ENCODE data around the gene GPR17.

The GPR17 gene

DNA sequence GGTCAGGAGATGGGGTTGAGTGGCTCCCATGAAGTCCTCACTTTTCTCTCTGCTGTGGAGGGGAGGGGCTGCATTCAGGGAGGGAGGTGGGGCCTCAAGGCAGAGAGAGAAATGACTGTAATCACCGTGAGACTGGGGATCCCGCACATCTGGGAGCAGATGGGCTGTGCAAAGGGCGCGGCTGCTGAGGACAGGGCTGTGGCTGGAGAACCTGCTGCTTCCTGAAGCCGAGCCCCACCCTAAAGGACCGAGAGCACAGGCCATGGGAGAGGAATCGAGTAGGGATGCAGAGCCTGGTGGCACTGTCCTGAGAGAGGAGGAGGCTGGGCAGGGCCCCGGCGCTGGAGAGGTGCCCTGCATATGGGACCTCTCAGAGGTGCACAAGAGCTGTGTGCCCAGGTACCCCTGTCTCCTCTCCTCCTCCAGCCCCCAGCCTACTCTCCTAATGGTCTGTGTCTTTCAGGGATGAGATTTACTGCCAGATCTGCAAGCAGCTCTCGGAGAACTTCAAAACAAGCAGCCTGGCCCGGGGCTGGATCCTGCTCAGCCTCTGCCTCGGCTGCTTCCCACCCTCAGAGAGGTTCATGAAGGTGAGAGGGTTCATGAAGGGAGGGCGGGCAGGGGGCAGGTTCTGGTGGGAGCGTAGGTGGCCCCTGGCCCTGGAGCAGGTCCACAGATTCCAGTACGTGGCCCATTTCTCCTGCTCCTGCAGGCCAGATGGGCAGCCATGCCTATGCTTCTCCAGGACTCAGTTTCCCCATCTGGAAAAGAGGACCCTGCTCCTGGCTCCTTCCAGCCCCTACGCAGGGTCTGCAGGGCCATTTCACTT, 25.9 kb upstream of the GPR17 start:
- peaks cover 2% of the 10 kb centered on the region for H3K27me3 ChIP-seq (ENCODE audit: control insufficient read depth, insufficient read depth, low read length)
- H3K9ac ChIP-seq (ENCODE audit: low read length): no peak overlapping the region
- H3K27ac ChIP-seq (ENCODE audit: low read depth, low read length): no peak overlapping the region
- H3K4me1 ChIP-seq (ENCODE audit: control insufficient read depth, insufficient read depth, low read length): no peaks in the 10 kb centered on the region
- H3K36me3 ChIP-seq (ENCODE audit: control insufficient read depth, insufficient read depth, low read length): no peaks in the 10 kb centered on the region
- no peak overlapping the region for H3K4me3 ChIP-seq (ENCODE audit: low read length)

DNA sequence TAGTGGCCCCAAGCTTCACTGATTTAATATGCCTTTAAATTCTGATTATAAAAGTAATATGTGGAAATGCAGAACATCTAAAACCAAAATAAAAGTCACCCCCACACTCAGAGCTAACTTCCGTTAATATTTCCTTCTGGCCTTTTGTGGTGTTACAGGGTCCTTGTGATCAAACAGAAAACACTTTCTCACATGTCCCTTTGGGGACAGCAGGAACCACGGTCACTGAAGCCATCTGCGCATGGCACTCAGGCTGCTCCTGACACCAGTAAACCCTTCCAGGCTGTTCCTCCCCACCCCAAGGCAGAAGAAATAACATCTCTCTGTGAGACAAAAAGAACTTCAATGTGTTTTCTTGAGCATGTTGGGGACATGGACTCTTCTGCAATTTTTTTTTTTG, 25.1 kb upstream of the GPR17 start:
- no peak overlapping the region for H3K27ac ChIP-seq (ENCODE audit: low read depth, low read length)
- no peak overlapping the region for H3K4me3 ChIP-seq (ENCODE audit: low read length)
- H3K27me3 ChIP-seq (ENCODE audit: control insufficient read depth, insufficient read depth, low read length): peaks cover 2% of the 10 kb centered on the region
- no peaks in the 10 kb centered on the region for H3K4me1 ChIP-seq (ENCODE audit: control insufficient read depth, insufficient read depth, low read length)
- no peak overlapping the region for H3K9ac ChIP-seq (ENCODE audit: low read length)
- H3K36me3 ChIP-seq (ENCODE audit: control insufficient read depth, insufficient read depth, low read length): no peaks in the 10 kb centered on the region

DNA sequence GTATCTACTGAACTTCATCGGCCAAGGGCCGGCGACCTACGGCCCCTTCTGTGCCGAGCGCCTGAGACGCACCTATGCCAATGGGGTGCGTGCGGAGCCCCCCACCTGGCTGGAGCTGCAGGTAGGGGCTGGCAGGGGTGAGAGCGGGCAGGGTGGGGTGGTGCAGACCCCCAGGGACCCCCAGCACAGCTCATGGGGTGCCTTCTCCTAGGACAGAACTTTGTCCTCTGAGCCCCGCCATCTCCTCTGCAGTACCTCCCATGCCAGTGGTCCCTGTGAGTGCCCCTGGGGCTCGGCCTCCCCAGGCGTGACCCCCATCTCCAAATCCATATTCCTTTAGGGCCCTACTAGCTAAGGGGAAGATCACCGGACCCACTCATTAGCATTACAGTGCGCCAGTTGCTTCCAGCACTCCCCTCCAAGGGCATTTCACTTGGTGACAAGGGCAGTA, 23.9 kb upstream of the GPR17 start:
- H3K36me3 ChIP-seq (ENCODE audit: control insufficient read depth, insufficient read depth, low read length): no peaks in the 10 kb centered on the region
- H3K4me3 ChIP-seq (ENCODE audit: low read length): no peak overlapping the region
- peaks cover 2% of the 10 kb centered on the region for H3K27me3 ChIP-seq (ENCODE audit: control insufficient read depth, insufficient read depth, low read length)
- no peak overlapping the region for H3K9ac ChIP-seq (ENCODE audit: low read length)
- no peaks in the 10 kb centered on the region for H3K4me1 ChIP-seq (ENCODE audit: control insufficient read depth, insufficient read depth, low read length)
- H3K27ac ChIP-seq (ENCODE audit: low read depth, low read length): no peak overlapping the region

DNA sequence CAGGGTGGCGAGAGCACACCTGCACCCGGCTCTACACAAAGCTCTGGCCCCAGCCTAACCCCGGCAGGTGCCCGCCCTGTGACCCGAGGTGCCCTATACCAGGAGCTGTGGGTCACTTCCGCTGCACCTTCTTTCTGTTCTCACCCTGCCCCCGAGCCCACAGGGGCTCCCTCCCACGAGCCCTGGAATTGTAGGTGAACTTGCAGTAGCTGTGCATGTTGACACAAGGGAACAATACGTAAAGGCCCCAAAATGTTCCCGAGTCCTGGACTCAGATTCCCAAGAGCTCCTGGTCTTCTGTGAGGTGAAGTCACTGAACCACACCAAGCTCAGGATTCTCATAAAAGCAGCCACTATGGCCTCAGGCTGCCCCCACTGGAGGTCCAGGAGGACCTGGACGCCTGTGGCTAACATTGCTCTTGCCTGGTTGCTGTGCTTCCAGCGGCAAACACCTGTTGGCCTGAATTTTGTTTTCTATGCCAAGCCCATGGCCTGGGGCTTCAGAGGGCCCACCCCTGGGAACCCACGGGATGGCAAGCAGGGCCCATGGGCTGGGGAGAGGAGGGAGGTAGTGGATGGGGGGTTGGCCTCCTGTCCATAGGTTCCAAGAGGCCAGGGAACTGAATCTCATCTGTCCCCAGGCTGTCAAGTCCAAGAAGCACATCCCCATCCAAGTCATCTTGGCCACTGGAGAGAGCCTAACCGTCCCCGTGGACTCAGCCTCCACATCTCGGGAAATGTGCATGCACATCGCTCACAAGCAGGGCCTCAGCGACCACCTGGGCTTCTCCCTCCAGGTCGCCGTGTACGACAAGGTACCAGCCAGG, 23.2 kb upstream of the GPR17 start:
- H3K27me3 ChIP-seq (ENCODE audit: control insufficient read depth, insufficient read depth, low read length): peaks cover 2% of the 10 kb centered on the region
- H3K4me3 ChIP-seq (ENCODE audit: low read length): no peak overlapping the region
- no peak overlapping the region for H3K27ac ChIP-seq (ENCODE audit: low read depth, low read length)
- no peaks in the 10 kb centered on the region for H3K36me3 ChIP-seq (ENCODE audit: control insufficient read depth, insufficient read depth, low read length)
- no peaks in the 10 kb centered on the region for H3K4me1 ChIP-seq (ENCODE audit: control insufficient read depth, insufficient read depth, low read length)
- no peak overlapping the region for H3K9ac ChIP-seq (ENCODE audit: low read length)

DNA sequence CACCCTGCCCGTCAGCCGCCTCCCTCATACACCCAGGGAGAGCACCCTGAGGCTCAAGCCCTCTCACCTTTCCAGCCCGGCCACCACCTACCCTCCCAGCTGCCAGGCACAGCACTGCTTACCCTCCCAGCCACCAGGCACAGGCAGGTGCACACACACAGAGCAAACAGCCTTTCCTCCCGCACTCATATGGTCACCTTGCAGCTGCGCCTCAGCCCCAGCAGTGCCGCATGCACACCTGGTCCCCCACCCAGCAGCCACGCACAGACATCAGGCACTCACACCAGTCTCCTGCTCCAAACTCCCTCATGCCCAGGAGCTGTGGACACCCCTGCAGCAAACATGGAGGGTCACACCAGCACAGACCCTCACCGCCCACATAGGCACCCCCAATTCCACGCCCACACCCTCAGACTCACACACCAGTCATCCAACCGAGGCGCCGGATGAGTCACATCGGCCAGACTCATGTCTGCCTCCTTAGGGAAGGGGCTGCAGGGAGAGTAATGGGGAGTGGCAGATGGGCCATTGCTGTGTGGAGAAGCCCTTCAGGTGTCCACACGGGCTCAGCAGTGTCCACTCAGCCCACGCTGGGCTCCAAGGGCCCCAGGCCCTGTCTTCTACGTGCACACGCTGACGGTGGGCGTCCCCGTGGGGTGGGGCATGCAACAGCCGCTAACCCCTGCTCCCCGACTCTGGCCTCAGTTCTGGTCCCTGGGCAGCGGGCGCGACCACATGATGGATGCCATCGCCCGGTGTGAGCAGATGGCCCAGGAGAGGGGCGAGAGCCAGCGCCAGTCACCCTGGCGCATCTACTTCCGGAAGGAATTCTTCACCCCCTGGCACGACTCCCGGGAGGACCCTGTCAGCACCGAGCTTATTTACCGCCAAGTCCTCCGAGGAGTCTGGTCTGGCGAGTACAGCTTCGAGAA, 22.3 kb upstream of the GPR17 start:
- Histone ChIP-seq H3K4me1 (ENCODE audit: control insufficient read depth, insufficient read depth, low read length) (no peaks in the 10 kb centered on the region), H3K36me3 (ENCODE audit: control insufficient read depth, insufficient read depth, low read length) (no peaks in the 10 kb centered on the region), H3K4me3 (ENCODE audit: low read length) (no peak overlapping the region), H3K9ac (ENCODE audit: low read length) (no peak overlapping the region), H3K27ac (ENCODE audit: low read depth, low read length) (no peak overlapping the region), H3K27me3 (ENCODE audit: control insufficient read depth, insufficient read depth, low read length) (peaks cover 2% of the 10 kb centered on the region)

DNA sequence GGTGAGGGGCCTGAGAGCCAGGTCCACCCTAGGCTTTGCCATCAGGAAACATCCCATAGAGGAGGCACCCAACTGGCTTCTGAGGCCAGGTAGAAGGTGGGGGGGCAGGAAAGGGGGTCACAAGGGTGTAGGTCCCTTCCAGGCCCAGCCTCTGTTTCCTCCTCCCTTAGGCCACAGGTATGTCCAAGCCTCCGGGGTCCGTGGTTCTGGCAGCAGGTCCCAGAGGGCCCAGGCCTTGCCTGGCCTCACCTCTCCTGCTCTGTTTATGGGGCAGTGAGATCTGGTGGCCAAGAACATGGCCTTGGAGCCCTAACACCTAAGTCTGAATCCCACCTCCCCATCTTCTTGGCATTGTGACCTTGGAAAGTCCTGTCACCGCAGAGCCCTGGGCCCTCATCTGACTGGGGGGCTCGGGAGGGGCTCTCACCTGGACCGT, 21.6 kb upstream of the GPR17 start:
- no peak overlapping the region for H3K9ac ChIP-seq (ENCODE audit: low read length)

DNA sequence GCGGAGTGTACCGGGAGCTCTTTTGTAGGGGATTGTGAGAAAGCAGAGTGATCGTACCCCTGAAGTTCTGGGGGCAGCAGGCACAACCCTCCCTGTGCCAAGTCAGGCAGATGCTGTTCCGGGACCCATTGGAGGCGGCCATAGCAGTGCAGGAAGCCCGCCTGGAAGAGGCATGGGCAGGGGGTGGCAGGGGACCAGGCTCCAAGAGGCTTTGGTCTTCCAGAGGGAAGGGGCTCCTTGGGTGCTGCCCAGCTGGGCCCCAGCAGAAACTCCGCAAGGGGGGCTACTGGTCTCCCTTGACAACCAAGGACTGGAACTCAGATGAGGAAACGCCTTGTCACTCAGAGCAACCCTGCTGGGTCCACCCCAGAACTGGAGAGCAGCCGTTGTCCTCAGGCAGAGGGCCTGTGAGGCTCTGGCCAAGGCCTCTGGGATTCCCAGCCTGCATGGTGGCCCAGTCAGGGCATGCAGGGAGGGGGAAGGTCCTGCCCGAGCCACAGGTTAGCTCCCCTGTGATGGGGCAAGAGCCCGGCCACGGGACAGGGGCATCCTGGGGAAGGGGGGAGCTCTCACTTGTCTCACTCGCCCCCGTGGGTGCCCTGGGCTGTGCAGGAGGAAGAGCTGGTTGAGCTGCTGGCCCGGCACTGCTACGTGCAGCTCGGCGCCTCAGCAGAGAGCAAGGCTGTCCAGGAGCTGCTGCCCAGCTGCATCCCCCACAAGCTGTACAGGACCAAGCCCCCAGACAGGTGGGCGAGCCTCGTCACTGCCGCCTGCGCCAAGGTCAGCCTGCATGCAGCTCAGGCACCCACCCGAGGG, 21.0 kb upstream of the GPR17 start:
- H3K9ac ChIP-seq (ENCODE audit: low read length): no peak overlapping the region
- no peak overlapping the region for H3K4me3 ChIP-seq (ENCODE audit: low read length)
- H3K36me3 ChIP-seq (ENCODE audit: control insufficient read depth, insufficient read depth, low read length): no peaks in the 10 kb centered on the region
- no peaks in the 10 kb centered on the region for H3K4me1 ChIP-seq (ENCODE audit: control insufficient read depth, insufficient read depth, low read length)
- peaks cover 2% of the 10 kb centered on the region for H3K27me3 ChIP-seq (ENCODE audit: control insufficient read depth, insufficient read depth, low read length)
- no peak overlapping the region for H3K27ac ChIP-seq (ENCODE audit: low read depth, low read length)

More for the DNA sequence above, 21.6 kb upstream of the GPR17 start:
- peaks cover 2% of the 10 kb centered on the region for H3K27me3 ChIP-seq (ENCODE audit: control insufficient read depth, insufficient read depth, low read length)
- H3K36me3 ChIP-seq (ENCODE audit: control insufficient read depth, insufficient read depth, low read length): no peaks in the 10 kb centered on the region
- no peak overlapping the region for H3K4me3 ChIP-seq (ENCODE audit: low read length)
- no peak overlapping the region for H3K27ac ChIP-seq (ENCODE audit: low read depth, low read length)
- no peaks in the 10 kb centered on the region for H3K4me1 ChIP-seq (ENCODE audit: control insufficient read depth, insufficient read depth, low read length)

DNA sequence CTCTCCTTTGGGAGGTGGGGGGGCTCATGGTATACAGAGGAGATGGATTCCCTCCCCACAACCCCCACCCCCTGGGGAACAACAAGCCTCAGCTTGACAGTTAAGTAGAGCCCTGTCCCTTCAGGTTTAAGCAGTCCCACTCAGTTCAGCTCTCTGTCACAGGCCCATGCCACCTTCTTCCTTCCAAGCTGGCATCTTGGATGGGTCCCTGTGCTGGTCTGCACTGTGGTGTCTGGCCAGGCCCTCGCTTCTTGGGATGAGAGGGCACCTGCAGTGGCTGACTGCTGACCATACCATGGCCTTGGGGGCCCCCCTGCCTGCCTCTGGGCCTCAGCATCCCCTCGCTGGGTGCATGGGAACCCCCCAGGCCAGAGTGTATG, 20.4 kb upstream of the GPR17 start:
- Histone ChIP-seq H3K27ac (ENCODE audit: low read depth, low read length) (no peak overlapping the region), H3K4me3 (ENCODE audit: low read length) (no peak overlapping the region), H3K9ac (ENCODE audit: low read length) (no peak overlapping the region), H3K27me3 (ENCODE audit: control insufficient read depth, insufficient read depth, low read length) (peaks cover 2% of the 10 kb centered on the region), H3K36me3 (ENCODE audit: control insufficient read depth, insufficient read depth, low read length) (no peaks in the 10 kb centered on the region), H3K4me1 (ENCODE audit: control insufficient read depth, insufficient read depth, low read length) (no peaks in the 10 kb centered on the region)

DNA sequence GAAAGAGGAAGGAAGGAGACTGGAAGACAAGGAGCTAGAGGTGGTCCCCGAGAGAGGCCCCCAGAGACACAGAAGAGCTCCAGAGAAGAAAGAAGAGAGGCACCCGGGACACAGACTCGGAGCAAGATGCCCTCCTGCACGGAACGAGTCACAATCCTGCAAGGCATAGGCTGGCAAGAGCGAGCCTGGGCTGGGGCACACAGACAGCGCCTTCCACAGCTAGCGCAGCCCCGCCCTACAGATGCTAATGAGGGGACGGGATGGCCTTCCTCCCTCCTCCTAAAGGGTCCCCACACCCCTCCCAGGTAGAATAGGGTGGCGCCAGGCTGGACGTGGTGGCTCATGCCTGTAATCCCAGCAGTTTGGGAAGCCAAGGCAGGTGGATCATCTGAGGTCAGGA, 19.8 kb upstream of the GPR17 start:
- H3K4me1 ChIP-seq (ENCODE audit: control insufficient read depth, insufficient read depth, low read length): peaks cover under 1% of the 10 kb centered on the region
- peaks cover 2% of the 10 kb centered on the region for H3K27me3 ChIP-seq (ENCODE audit: control insufficient read depth, insufficient read depth, low read length)
- H3K27ac ChIP-seq (ENCODE audit: low read depth, low read length): no peak overlapping the region
- H3K36me3 ChIP-seq (ENCODE audit: control insufficient read depth, insufficient read depth, low read length): no peaks in the 10 kb centered on the region
- no peak overlapping the region for H3K4me3 ChIP-seq (ENCODE audit: low read length)
- H3K9ac ChIP-seq (ENCODE audit: low read length): no peak overlapping the region

DNA sequence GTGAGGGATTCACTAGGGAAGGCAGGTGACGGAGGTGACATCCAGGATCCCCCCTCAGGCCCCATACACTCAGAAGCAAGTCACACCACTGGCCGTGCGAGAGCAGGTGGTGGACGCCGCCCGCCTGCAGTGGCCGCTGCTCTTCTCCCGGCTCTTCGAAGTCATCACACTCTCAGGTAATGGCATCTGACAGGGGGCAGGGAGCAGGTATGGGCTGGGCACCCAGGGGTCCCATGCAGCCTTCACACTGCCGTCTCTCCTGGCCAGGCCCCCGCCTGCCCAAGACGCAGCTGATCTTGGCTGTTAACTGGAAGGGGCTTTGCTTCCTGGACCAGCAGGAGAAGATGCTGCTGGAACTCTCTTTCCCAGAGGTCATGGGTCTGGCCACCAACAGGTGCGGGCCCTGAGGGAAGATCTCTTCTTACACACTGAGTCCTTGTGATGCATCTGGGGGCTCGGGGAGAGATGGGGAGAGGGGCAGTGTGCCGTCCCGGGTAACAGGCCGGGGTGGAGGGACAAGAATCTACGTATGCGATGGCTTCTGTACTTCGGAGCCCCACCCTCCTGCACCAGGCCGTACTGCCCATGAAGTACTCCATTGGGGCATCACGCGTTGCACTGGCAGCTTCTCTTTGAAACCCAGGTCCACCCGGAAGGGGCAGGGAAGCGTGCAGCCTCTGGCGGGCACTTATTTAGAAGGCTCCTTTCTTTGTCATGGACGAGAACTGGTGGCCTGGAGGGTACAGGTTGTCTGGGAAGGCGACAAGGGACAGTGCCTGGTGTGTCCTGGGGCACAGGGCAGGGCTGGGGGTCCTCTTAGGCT, 18.8 kb upstream of the GPR17 start:
- Histone ChIP-seq H3K9ac (ENCODE audit: low read length) (no peak overlapping the region), H3K4me3 (ENCODE audit: low read length) (no peak overlapping the region), H3K27me3 (ENCODE audit: control insufficient read depth, insufficient read depth, low read length) (peaks cover 2% of the 10 kb centered on the region), H3K36me3 (ENCODE audit: control insufficient read depth, insufficient read depth, low read length) (no peaks in the 10 kb centered on the region), H3K4me1 (ENCODE audit: control insufficient read depth, insufficient read depth, low read length) (peaks cover 4% of the 10 kb centered on the region), H3K27ac (ENCODE audit: low read depth, low read length) (no peak overlapping the region)

Data from rectal smooth muscle tissue (tissue), 1 donor.